ENCODE results near the gene TMEM165. TPM values are rescaled to one million over a fixed set of nuclear protein-coding genes. Genes with fewer than 3 reads are reported as not detected.
"Not testable (repeated sequence)": the region's sequence is repeated elsewhere in the genome, so short reads cannot be mapped to it uniquely, and the experiment has no call there.

TMEM165 gene
- total RNA-seq, 1 experiment from 2014 or later: 90.4 TPM

GRCh38 chr4:55358668-55359067 is 37.1 kb upstream of the TMEM165 start:
- no peak overlapping the region for H3K27ac Mint-ChIP-seq (ENCODE audit: unreplicated experiment)
- CTCF ChIA-PET: no interaction called here

GRCh38 chr4:55359397-55359916 is 36.3 kb upstream of the TMEM165 start:
- CTCF ChIA-PET: no interaction called here
- DNase-seq: no peak
- no peak overlapping the region for H3K4me3 Mint-ChIP-seq (ENCODE audit: unreplicated experiment)
- H3K27me3 ChIP-seq (replicated peaks; ENCODE audit: control insufficient read depth, insufficient read depth, low read length): no peaks in the 10 kb centered on the region
- no peak overlapping the region for H3K4me3 ChIP-seq (ENCODE audit: low read depth, low read length)
- peaks cover 10% of the 10 kb centered on the region; the same call in 1 of the 2 replicates for H3K4me1 ChIP-seq
- no TSS peak for BruUV-seq (replicated peaks)
- intact Hi-C loops (cut with micrococcal nuclease; ENCODE audit: unreplicated experiment): no loop called here
- peaks cover 8% of the 10 kb centered on the region for H3K36me3 Mint-ChIP-seq (ENCODE audit: insufficient read depth, unreplicated experiment)
- no peaks in the 10 kb centered on the region for H3K36me3 ChIP-seq (ENCODE audit: control insufficient read depth, insufficient read depth, low read length)
- no peaks in the 10 kb centered on the region for H3K9me3 ChIP-seq
- H3K27me3 Mint-ChIP-seq (ENCODE audit: insufficient read depth, unreplicated experiment): no peaks in the 10 kb centered on the region
- H3K27ac Mint-ChIP-seq (ENCODE audit: unreplicated experiment): no peak overlapping the region
- H3K9me3 Mint-ChIP-seq (ENCODE audit: unreplicated experiment): no peaks in the 10 kb centered on the region
- TF ChIP-seq CTCF (IDR thresholded peaks at IDR 0.05; ENCODE audit: insufficient read depth in 1 of 2, low read depth in 1 of 2, low read length in 1 of 2, severe bottlenecking in 1 of 2, unreplicated experiment in 1 of 2): no peak
- POLR2A ChIA-PET: no interaction called here
- peaks cover 11% of the 10 kb centered on the region for H3K4me1 Mint-ChIP-seq (ENCODE audit: low read depth, unreplicated experiment)

More at GRCh38 chr4:55358668-55359067, 37.1 kb upstream of the TMEM165 start:
- no peak for DNase-seq
- no peak for TF ChIP-seq CTCF (IDR thresholded peaks at IDR 0.05; ENCODE audit: insufficient read depth in 1 of 2, low read depth in 1 of 2, low read length in 1 of 2, severe bottlenecking in 1 of 2, unreplicated experiment in 1 of 2)
- no peaks in the 10 kb centered on the region for H3K9me3 Mint-ChIP-seq (ENCODE audit: unreplicated experiment)
- Histone ChIP-seq H3K4me3 (ENCODE audit: low read depth, low read length) (no peak overlapping the region), H3K9me3 (no peaks in the 10 kb centered on the region), H3K36me3 (ENCODE audit: control insufficient read depth, insufficient read depth, low read length) (no peaks in the 10 kb centered on the region), H3K27me3 (replicated peaks; ENCODE audit: control insufficient read depth, insufficient read depth, low read length) (no peaks in the 10 kb centered on the region), H3K4me1 (peaks cover 10% of the 10 kb centered on the region; the same call in 1 of the 2 replicates)
- BruUV-seq (replicated peaks): no TSS peak
- POLR2A ChIA-PET: no interaction called here
- H3K4me3 Mint-ChIP-seq (ENCODE audit: unreplicated experiment): no peak overlapping the region
- H3K4me1 Mint-ChIP-seq (ENCODE audit: low read depth, unreplicated experiment): peaks cover 11% of the 10 kb centered on the region
- intact Hi-C loops (cut with micrococcal nuclease; ENCODE audit: unreplicated experiment): no loop called here
- no peaks in the 10 kb centered on the region for H3K27me3 Mint-ChIP-seq (ENCODE audit: insufficient read depth, unreplicated experiment)
- H3K36me3 Mint-ChIP-seq (ENCODE audit: insufficient read depth, unreplicated experiment): peaks cover 11% of the 10 kb centered on the region

- peaks cover 16% of the 10 kb centered on the region for H3K4me1 ChIP-seq
- H3K9me3 Mint-ChIP-seq (ENCODE audit: unreplicated experiment); H3K4me3 Mint-ChIP-seq (ENCODE audit: unreplicated experiment); CTCF ChIA-PET; intact Hi-C loops (cut with micrococcal nuclease; ENCODE audit: unreplicated experiment); H3K36me3 Mint-ChIP-seq (ENCODE audit: insufficient read depth, unreplicated experiment); H3K27me3 ChIP-seq (replicated peaks; ENCODE audit: control insufficient read depth, insufficient read depth, low read length); H3K4me3 ChIP-seq (ENCODE audit: low read depth, low read length); DNase-seq; BruUV-seq (replicated peaks); H3K27ac Mint-ChIP-seq (ENCODE audit: unreplicated experiment); H3K27me3 Mint-ChIP-seq (ENCODE audit: insufficient read depth, unreplicated experiment); POLR2A ChIA-PET; H3K9me3 ChIP-seq; H3K4me1 Mint-ChIP-seq (ENCODE audit: low read depth, unreplicated experiment); H3K36me3 ChIP-seq (ENCODE audit: control insufficient read depth, insufficient read depth, low read length): not testable (repeated sequence)
Measured at GRCh38 chr4:55362938-55363337, 32.8 kb upstream of the TMEM165 start.
